Measurements from ENCODE around the gene ASTL.

- TF ChIP-seq, protein P1, sequence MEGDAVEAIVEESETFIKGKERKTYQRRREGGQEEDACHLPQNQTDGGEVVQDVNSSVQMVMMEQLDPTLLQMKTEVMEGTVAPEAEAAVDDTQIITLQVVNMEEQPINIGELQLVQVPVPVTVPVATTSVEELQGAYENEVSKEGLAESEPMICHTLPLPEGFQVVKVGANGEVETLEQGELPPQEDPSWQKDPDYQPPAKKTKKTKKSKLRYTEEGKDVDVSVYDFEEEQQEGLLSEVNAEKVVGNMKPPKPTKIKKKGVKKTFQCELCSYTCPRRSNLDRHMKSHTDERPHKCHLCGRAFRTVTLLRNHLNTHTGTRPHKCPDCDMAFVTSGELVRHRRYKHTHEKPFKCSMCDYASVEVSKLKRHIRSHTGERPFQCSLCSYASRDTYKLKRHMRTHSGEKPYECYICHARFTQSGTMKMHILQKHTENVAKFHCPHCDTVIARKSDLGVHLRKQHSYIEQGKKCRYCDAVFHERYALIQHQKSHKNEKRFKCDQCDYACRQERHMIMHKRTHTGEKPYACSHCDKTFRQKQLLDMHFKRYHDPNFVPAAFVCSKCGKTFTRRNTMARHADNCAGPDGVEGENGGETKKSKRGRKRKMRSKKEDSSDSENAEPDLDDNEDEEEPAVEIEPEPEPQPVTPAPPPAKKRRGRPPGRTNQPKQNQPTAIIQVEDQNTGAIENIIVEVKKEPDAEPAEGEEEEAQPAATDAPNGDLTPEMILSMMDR (IDR thresholded peaks at IDR 0.05; ENCODE audit: low read depth, low read length, missing input control): no peak
- TF ChIP-seq ATF3 (IDR thresholded peaks at IDR 0.05) (no peak), YY1 (IDR thresholded peaks at IDR 0.05) (no peak), JUND (IDR thresholded peaks at IDR 0.05) (no peak), SP1 (IDR thresholded peaks at IDR 0.05) (no peak), EGR1 (IDR thresholded peaks at IDR 0.05; ENCODE audit: low read depth in 2 of 2) (no peak), TAF1 (conservative IDR thresholded peaks at IDR 0.05) (no peak), NR2F2 (IDR thresholded peaks at IDR 0.05) (no peak), RAD21 (IDR thresholded peaks at IDR 0.05) (no peak), GABPA (IDR thresholded peaks at IDR 0.05 in 1 of 2, conservative IDR thresholded peaks at IDR 0.05 in 1 of 2) (no peak), FOXA2 (IDR thresholded peaks at IDR 0.05) (no peak), REST (IDR thresholded peaks at IDR 0.05) (no peak), ZBTB33 (IDR thresholded peaks at IDR 0.05) (no peak)
- TF ChIP-seq, protein P2, sequence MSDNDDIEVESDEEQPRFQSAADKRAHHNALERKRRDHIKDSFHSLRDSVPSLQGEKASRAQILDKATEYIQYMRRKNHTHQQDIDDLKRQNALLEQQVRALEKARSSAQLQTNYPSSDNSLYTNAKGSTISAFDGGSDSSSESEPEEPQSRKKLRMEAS (IDR thresholded peaks at IDR 0.05): no peak
Observed at GRCh38 chr2:96143231-96143847, 5.0 kb upstream of the ASTL start.

Data from liver (tissue), 3 donors.